Measurements from ENCODE around the gene SNRNP200. TPM values are rescaled to one million over a fixed set of nuclear protein-coding genes. Genes with fewer than 3 reads are reported as not detected.

Gene SNRNP200
- total RNA-seq, 4 donors from 2014 or later = 55.3 to 90.0 (median 68.6) TPM

- intact Hi-C loops (cut with DNase I) = no loop called here
- H3K36me3 ChIP-seq = peaks cover 4 to 61% (median 25%) of the 10 kb centered on the region in 3 donors
- 0% methylated on average over 4 to 7 of the region's 81 CpGs for WGBS, 2 donors
These were observed 39.3 kb downstream of the SNRNP200 start, which contains the start of the genes CIAO1 and TMEM127 for GRCh38 chr2:96265840-96266679. Gene CIAO1 (plus strand): TSS chr2:96266225. CDS start chr2:96266351, 126 bp downstream. Gene TMEM127 (minus strand): TSS chr2:96265997. CDS start chr2:96265381, 616 bp downstream.

GRCh38 chr2:96265349-96265839 is 40.0 kb downstream of the SNRNP200 start:
- TF ChIP-seq POLR2A (IDR thresholded peaks at IDR 0.05) = no peak
- no peak for TF ChIP-seq CTCF (IDR thresholded peaks at IDR 0.05)
- 0 to 1% methylated on average over 1 to 26 of the region's 49 CpGs for WGBS, 2 donors

More at GRCh38 chr2:96265840-96266679, 39.3 kb downstream of the SNRNP200 start, which contains the start of the genes CIAO1 and TMEM127:
- peak; percentile 96 for DNase-seq
- Histone ChIP-seq H3K4me1 (peaks cover 19 to 57% (median 40%) of the 10 kb centered on the region in 3 donors), H3K4me3 (peak within 1 kb of the TSS; percentile 92 to 99 (median 96)), H3K27ac (peak within 1 kb of the TSS; percentile 92 to 98 (median 98)), H3K9me3 (no peaks in the 10 kb centered on the region), H3K27me3 (no peaks in the 10 kb centered on the region)
- TF ChIP-seq CTCF (IDR thresholded peaks at IDR 0.05) (peak in 4 of 6 experiments; percentile 36 to 58 (median 42)), POLR2A (IDR thresholded peaks at IDR 0.05) (peak in 3 of 4 donors; percentile 87 to 95 (median 91))

GRCh38 chr2:96264656-96265348 is 40.5 kb downstream of the SNRNP200 start:
- H3K27me3 ChIP-seq = no peaks in the 10 kb centered on the region
- no peak for DNase-seq
- 45 to 48% methylated on average over 10 of the region's 33 CpGs for WGBS, 2 donors
- peak overlapping the region; percentile 92 to 99 (median 96) for H3K4me3 ChIP-seq
- no peaks in the 10 kb centered on the region for H3K9me3 ChIP-seq
- TF ChIP-seq POLR2A (IDR thresholded peaks at IDR 0.05) (no peak), CTCF (IDR thresholded peaks at IDR 0.05) (peak in 2 of 6 experiments; percentile 30 to 35)
- peaks cover 4 to 48% (median 23%) of the 10 kb centered on the region in 3 donors for H3K36me3 ChIP-seq
- H3K27ac ChIP-seq = peak overlapping the region; percentile 92 to 98 (median 98)
- peaks cover 32 to 69% (median 53%) of the 10 kb centered on the region in 3 donors for H3K4me1 ChIP-seq
- intact Hi-C loops (cut with DNase I) = no loop called here

More at GRCh38 chr2:96265349-96265839, 40.0 kb downstream of the SNRNP200 start:
- Histone ChIP-seq H3K9me3 (no peaks in the 10 kb centered on the region), H3K4me3 (peak overlapping the region; percentile 92 to 99 (median 96)), H3K36me3 (peaks cover 4 to 54% (median 23%) of the 10 kb centered on the region in 3 donors), H3K4me1 (peaks cover 26 to 63% (median 47%) of the 10 kb centered on the region in 3 donors), H3K27me3 (no peaks in the 10 kb centered on the region), H3K27ac (peak overlapping the region; percentile 92 to 98 (median 98))
- intact Hi-C loops (cut with DNase I) = no loop called here
- no peak for DNase-seq

- TF ChIP-seq POLR2A (IDR thresholded peaks at IDR 0.05) (no peak), CTCF (IDR thresholded peaks at IDR 0.05) (no peak)
- no peak for DNase-seq
- 67 to 68% methylated on average over 4 of the region's 4 CpGs for WGBS, 2 donors
- Histone ChIP-seq H3K36me3 (peaks cover 4 to 43% (median 19%) of the 10 kb centered on the region in 3 donors), H3K4me1 (peaks cover 39 to 76% (median 60%) of the 10 kb centered on the region in 3 donors), H3K4me3 (peak overlapping the region in 3 of 4 donors; percentile 95 to 99 (median 96)), H3K9me3 (no peaks in the 10 kb centered on the region), H3K27ac (peak overlapping the region in 2 of 4 donors; percentile 92 to 98), H3K27me3 (no peaks in the 10 kb centered on the region)
- intact Hi-C loops (cut with DNase I) = no loop called here
These were observed 41.3 kb downstream of the SNRNP200 start for GRCh38 chr2:96264086-96264485.
